NCI-H2227 treated with DMSO at 0.1 percent for 48 hours (cell line): ENCODE results near the gene DPH3.
"Not testable (repeated sequence)": the region's sequence is repeated elsewhere in the genome, so short reads cannot be mapped to it uniquely, and the experiment has no call there.

ENCODE experiments used
- DNase-seq: peaks from one replicate; lab custom pipeline; 2025; lab: John Stamatoyannopoulos, UW

Gene DPH3

DNA sequence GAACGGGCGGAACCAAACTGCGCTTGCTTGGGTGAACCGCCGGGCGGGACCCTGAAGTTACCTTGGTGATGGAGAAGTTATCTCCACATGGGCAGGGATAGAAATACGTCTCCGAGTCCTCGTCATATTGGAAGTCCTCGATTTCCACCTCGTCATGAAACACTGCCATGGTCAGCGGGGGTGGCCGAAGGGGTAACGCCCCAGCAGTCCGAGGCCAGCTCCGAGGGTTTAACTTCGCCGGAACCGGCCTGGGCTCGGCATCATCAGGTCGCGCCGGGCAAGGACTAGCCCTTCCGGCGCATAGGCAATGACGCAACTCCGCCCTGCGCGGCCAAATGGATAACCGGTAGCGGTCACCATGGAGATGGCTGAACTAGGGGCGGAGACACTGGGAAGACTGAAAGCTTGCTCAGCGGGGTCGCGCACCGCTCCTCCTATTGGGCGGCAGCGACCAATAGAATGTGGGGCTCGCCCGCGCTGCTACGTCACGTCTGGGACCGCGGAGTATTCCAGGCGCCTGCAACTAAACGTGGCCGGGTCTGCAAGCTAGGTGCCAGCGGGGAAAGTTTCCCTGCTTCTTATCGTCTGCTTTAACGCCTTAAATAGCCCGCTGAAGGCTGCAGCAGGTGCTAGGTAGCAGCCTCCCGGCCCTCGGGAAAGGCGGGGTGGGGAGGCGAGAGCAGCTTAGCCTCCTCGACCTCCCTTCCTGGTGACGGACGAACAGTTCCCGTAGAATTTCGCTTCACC is at the start of gene DPH3, which contains the start of gene OXNAD1:
TSS of gene DPH3 (minus strand) at position 236 of the 747 bp plus-strand sequence. CDS start at position 169, 67 bp downstream.
TSS of gene OXNAD1 (plus strand) at position 505 of the 747 bp plus-strand sequence. CDS start 5,741 bp downstream, outside the sequence.
- DNase-seq: peak; percentile 95

DNA sequence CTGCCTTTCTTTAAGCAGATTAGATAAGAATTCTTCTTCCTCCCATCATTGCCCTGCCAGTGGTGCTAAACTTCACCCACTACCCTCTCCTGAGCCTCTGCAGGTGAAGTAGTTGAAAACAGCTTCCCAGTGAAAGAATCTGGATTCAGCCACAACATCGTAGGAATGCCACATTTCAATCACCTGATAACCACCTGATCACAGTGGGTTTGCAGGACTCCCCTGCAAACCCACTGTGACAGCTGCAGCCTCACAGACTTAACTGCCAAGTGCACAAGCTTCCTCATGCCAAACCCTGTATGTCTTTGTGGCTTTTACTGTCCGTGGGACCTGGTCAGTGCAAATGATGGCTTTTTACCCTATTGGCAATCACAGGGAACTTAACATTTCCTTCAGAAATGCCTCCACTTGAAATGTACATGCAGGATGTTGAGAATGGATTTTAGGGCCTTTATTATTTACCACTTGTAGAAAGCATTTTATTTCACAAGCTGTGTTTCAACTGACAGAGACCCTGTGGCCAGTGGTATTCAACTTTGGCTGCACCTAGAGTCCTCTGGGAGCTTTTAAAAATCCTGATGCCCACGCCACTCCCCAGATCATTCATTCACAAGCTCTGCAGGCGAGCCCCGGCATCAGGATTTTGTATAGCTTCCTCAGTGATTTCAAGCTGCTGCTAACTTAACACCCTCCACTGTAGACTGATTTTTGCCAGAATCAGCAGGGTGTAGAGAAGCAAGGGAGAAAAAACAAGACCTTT is 49.3 kb upstream of the DPH3 start:
- no peak for DNase-seq

DNA sequence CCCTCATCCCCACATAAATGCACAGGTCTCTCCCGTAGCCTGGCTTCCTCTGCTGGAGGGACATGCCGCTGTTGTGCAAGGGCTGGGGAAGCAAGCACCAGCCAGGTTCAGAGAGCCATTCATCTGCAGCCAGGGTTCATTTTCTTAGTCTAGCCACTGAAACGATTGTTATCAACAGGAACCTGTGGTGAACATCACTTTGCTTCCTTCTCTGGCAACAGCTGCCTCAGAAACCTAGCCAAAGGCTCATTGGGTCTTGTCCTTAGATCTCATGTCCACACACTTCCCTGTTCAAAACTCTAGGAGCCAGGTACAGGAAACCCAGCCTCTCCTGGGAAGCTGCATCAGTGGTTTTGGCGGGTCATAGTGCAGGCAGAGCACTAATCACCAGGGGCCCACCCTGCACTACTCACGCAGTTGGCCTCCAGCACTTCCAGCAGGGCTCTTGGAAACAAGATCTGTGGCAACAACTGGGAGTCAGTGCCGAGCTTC is 47.3 kb upstream of the DPH3 start:
- no peak for DNase-seq

DNA sequence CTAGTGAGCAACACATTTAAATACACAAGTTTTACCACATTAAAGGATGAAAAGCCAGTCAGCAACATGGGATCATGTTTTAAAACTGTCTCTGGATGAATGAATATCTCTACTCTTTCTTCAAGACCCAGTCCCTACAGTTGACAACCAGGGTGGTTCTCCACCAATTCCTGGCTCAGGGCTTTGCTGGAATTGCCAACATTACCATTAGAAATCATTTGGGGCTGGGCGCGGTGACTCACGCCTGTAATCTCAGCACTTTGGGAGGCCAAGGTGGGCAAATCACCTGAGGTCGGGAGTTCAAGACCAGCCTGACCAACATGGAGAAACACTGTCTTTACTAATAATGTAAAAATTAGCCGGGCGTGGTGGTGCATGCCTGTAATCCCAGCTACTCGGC is 45.7 kb upstream of the DPH3 start:
- not testable (repeated sequence) for DNase-seq

DNA sequence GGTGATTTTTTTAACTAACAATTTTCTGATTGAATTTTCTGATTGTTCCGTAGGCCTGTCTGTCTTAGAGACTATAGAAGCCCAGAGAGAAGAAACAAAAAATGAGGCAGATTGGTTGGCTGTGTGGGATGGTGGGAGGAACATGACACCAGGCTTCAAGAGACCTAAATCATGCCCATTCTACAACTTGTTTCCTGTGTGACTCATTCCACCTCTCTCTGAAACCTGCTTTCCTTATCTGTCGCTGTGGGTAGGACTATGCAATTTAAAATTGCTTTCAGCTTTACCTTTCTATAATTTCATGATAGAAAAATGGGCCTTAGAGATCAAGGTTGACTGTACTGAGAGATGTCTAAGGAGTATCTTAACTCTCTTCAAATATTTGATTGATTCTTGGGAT is 44.8 kb upstream of the DPH3 start:
- no peak for DNase-seq

DNA sequence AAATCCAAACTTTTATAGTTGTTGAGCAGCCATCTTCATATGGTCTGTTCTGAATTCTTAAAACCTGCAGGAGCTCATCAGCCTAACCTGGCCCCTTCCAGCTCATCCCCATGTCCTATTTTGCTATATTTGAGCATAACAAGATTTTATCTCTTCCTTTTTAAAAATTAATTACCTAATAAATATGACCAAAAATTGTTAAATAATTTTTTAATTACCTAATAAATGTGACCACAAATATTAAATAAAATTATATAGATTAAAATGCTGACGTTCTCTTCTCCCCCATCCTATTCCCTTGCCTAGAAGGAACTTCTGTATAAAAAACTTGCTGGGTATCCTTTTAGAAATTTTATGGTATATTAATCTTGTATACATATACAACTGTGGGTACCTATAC is 44.0 kb upstream of the DPH3 start:
- DNase-seq: no peak

DNA sequence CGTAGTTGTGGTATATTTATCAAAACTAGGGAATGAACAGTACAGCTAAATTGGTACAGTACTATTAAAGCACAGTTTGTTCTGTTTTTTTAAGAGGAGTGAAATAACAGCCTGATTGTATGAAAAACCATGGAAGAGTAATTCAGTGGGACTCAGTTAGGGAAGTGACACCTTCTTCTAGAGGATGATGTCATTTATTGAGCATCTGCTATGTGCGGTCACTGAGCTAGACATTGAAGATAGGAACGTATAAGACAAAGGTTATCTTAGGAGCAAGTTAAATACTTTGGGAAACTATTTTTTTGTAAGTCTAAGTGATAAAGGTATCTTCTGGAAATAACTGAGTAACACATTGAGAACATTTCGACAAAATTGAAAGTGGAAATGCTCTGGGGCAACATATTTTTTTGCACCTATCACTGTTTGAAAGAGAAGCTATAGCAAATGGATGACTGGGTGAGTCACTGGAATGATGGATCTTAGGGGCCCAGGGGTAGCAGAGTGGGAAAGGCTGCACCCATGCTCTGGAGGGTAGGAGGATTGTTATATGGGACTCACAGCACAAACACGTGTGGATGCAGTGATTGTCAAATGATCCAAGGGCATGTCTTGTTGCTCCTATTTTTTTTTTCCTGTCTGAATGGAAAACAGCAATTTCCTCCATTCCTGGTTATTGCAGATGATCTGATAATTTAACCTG is 43.2 kb upstream of the DPH3 start:
- DNase-seq: no peak

DNA sequence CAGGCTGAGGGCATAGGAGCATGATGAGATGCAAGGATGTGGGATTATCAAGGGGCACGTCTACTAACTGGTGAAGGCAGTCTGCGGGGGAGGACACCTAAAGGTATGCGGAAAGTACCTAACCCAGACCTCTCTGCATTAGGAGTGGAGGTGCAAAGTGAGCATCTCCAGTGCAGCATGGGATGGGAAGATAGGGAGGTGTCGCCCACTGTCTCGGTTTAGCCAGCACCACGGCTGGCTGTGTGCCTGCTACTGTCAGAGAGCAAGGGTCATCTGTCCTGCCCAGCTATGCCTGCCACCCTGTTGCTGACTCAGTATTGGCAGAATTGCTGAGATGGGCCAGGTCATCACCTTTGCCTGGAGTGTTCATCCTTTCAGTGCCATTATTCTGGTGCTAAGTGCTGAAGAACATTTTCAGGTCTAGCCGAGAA is 40.4 kb upstream of the DPH3 start:
- DNase-seq: no peak

DNA sequence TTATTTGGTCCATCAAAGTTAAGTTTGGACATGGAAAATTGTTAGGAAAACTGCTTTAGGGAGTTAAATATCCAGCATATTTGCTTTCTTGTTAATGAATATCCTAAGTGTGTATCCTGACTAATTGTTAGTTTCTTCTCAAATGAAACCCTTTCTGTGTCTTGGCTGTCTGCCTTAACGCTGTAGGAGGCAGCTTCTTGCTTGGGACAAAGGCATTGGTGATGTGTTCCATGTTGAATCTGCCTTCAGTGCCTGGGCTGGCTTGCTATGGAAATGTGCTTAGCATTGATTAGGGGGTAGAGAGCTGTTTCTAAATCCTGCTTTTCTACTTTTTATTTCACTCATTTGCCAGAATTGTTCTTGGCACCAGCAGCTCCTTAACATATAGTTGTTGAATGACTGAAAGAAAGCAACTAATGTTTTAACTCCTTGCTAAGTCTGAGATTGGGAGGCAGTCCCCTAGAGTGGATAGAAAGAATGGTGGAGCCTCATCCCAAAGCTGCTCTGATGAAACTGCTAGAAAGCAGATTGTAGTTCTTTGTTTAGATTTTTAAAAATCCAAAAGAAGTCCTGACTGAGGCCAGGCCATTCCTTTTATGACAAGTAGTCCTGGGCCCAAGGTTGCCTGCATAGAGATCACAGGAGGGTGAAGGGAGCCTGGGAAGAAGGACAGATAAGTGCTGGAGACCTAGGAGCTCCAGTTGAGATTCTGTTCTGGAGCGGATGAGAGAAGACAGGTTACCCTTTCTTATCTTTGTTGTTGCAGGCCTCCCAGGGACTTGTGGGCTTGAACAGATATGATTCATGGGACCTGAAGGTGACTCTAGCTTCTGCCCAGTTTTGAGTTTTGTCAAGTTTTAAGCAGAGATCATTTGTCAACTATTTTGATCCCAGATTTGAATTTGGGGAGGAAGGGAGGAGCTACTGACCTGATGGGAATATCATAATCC is 39.6 kb upstream of the DPH3 start:
- DNase-seq: no peak

DNA sequence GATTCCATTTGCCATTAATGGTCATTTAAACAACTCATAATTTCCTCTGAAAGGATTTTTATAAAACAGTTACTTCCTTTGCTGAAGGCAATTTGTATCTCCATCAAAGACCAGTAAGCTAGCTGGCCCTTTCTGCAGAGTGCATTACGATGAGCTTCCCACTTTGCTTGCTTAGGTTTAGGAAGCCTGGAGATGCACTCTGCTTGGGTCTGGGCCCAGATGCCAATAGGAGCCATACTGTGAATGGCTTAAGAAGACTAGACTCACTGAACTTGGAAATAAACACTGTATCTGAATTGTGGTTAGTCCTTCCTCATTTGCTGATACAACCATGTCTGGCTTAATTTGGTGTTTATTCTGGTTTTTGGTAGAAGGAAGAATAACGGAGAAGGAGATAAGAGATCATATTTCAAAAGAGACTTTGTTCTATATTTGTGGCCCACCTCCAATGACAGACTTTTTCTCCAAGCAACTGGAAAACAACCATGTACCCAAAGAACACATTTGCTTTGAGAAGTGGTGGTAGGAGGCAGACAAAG is 38.4 kb upstream of the DPH3 start:
- DNase-seq: no peak

DNA sequence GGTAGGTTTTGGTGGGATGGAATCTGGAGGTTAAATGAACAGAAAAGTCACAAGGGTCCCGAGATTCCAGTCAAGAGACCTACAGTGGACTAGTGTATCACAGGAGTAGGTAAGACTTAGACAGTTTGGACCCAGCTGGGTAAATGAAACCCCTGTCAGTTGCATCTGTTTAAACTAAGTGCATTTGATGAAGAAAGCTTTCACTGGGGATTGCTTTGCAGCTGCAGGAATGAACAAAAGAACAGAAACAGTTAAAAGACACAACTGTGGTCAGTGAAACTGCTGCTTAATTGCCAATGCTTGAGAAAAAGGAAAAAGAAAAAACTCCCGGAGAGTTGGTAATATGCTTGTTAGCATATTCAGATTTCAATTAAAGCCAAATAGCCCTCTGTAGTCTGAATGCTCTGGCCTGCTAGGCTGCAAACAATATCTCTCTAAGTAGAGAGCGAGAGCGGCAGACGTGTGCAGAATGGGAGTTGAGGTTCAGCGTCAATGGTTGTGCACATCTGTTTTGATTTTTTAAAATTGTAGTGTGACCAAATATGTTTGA is 37.4 kb upstream of the DPH3 start:
- no peak for DNase-seq

DNA sequence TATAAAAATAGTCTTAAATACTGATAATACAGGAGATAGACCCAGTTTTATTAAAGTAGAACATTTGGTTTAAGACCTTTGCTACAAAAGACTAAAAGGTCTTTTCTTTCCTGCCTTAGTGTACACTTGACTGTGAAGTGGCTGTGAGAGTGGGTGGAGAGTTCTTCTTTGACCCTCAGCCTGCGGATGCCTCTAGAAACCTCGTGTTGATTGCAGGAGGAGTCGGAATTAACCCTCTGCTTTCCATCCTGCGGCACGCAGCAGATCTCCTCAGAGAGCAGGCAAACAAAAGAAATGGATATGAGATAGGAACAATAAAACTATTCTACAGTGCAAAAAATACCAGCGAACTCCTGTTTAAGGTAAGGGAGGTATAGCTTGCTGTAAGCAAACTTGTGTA is 36.8 kb upstream of the DPH3 start:
- DNase-seq: no peak

DNA sequence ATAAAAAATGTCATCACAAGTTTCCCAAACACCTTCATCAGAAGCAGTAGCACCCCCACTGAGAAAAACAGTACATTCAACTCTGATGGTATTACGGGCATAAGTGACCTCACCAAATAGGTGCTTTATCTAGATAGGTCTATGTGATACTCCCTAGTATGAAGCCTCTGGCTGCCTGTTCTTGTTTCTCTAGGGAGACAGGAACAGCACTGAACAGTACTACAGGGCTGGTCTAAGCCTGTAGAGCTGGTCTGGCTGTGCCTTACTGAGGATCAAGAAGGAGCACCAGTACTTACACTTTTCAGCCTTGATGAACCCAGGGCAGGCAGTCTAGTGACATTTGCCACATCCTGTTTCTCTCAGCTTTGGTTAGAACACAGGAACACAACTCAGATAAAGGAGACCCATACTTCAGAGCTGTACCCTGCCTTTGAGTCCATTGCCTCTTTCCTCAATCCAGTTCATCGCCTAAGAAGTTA is 36.2 kb upstream of the DPH3 start:
- DNase-seq: no peak

DNA sequence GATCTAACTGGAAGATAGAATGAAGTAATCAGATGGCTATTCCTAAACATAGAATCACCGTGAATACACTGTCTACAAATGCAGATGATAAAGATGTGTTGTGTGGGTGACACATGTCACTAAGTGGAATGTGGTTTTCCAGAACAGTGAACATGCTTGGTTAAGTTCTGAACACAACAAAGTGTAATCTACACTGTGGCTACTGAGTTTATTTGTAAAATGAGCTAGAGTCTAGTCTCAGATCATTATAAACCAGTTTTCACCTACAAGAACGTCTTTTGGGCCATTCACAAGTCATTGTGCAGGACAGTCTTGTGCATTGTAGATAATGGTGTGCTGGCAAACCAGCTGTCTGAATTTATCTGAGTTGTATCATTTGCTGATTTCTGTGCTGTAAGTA is 35.6 kb upstream of the DPH3 start:
- DNase-seq: no peak

DNA sequence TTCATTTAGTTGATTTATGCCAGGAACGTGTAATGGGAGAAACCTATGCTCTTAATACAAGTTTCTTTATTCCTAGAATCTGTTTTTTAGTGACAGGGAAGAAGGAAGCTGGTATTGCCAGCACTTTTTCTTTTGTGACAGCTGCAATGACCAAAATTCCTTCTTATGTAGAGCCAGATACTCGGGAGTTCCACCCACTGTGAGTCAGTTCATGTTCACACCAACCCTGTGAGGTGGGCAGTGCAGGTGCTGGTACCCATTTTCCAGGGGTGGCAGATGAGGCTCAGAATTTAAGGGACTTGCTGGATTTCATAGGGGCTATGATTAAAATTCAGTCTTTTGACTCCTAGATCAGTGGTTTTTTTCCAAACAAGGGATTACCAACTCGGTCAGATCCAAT is 35.0 kb upstream of the DPH3 start:
- no peak for DNase-seq

DNA sequence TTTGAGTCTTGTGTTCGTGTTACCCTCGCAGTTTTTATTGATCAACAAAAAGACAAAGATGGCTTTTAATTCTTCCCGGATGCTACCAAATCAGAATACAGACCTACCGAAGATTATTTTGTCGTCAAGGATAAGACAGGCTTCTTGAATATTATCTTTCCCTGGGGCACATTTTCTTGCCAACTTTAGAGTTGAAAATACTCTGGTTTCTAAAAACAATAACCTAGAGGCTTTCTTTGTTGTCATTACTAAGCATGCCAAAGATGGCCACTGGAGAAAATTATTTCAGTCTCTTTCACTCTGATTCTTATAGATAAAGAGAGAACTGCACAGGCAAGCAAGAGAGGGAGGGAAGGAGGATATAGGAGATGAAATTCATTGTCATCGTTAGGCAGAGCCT is 34.1 kb upstream of the DPH3 start:
- DNase-seq: no peak

DNA sequence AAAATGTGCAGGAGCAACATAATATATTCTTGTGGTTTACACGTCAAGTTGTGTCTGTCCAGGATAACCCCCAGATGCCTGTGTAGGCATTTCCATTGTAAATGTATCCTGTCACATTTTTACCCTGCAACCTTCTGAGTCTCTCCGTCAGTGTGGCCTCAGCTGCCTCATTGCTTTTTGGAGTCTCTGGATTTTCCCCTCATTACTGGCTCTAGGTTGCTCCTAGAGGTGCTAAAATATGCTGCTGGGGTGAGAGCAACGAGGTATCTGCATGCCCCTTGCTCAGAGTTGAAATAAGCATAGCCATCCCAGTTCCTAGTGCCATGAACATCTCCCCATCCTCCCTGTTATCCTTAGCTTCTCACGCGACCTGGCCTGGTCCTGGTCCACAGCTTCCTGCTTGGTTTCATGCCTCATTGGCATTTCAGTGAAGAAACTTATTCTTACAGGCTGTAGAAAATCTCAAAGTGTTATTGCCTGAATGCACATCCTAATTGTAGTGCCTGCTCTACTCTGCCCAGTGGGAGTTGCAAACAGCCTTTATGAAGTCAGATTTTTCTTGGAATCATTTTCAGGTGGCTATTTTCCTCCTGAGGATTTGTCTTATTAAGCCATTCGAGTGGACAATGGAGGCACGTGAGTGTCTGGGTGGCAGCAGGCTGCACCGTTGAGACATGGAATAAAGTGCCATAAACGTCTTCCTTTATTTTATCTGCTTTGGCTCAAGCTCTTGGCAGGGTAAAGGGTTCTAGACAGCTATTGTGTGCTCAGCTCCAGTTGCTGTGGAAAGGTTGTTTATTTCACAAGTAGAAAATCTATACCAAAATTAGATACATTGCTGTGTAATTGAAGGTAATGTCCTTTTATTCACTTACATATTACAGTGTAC is 33.5 kb upstream of the DPH3 start:
- no peak for DNase-seq

DNA sequence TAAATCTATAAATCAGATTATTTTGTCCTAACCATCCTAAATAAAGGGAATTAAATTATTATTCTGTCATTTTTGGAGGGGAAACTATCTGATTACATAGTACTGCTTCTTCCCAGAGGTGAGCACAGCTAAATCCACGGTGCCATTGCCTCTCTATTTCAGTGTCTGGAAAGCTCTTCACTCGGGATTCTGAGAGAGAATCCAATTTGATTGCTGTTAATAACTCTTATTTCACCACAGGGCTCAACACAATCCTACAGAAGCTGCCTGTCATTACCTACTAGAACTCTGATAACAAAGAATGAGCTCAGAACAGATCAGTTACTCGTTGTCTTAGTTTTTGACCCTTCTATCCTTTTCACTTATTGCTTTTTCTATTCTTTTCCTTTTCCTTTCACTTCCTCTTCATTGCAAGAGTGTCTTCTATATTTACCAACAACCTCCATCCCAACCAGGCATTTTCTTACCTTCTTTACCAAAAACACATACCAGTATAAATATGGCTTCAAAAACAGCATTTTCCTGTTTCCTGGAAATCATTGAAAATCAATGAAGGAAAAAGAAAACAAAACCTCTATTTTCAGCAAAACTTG is 30.7 kb upstream of the DPH3 start:
- no peak for DNase-seq

DNA sequence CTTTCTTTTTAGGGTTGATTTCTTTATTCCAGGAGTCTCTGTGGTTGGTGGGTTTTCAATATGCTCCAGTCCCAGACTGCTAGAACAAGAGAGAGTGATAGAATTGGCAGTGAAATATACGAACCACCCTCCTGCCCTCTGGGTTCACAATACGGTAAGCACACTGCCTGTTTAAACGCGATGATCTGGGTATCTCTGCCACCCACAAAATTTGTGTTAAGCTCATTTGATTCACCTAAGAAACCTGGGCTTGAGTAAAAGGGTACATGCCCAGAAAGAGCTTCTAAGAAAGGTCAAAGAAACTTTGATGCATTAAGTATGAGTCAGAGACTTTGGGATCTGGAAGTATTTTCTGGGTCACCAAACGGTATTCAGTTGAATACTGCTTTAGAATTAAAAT is 30.1 kb upstream of the DPH3 start:
- DNase-seq: no peak
